HK-2 (cell line): ENCODE results near the gene HIGD1B.
"Not testable (repeated sequence)": the region's sequence is repeated elsewhere in the genome, so short reads cannot be mapped to it uniquely, and the experiment has no call there.

Experiments
- DNase-seq: peaks from one replicate; pipeline ENCODE4 v3.0.0-alpha.2; 2018; ENCODE audit not compliant: unreplicated experiment

HIGD1B gene

GRCh38 chr17:44847586-44847985, at the start of gene HIGD1B:
HIGD1B (plus strand) TSS chr17:44847883; CDS start chr17:44848153, 270 bp downstream.
- DNase-seq = no peak

GRCh38 chr17:44798356-44798755, 49.3 kb upstream of the HIGD1B start:
- DNase-seq = no peak

DNA sequence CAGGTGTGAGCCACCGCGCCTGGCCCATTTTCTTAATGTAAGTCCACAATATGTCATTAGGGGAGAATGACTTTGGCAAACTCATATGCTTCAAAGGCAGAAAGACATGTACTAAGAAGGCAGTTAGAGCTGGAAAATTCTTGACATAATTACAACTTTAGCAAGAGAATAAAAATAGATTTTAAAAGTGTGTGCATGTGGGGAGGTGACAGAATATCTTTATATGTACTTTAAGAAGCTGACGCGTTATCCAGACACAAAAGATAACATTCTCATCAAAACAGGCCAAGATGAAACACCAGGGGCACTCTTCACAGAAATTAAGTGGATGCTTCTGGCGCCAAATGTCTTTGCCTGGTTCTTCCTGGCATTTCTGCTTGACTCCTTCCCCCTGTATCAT, 45.8 kb upstream of the HIGD1B start:
- DNase-seq = no peak

GRCh38 chr17:44804302-44805089, 43.2 kb upstream of the HIGD1B start:
- DNase-seq = no peak

DNA sequence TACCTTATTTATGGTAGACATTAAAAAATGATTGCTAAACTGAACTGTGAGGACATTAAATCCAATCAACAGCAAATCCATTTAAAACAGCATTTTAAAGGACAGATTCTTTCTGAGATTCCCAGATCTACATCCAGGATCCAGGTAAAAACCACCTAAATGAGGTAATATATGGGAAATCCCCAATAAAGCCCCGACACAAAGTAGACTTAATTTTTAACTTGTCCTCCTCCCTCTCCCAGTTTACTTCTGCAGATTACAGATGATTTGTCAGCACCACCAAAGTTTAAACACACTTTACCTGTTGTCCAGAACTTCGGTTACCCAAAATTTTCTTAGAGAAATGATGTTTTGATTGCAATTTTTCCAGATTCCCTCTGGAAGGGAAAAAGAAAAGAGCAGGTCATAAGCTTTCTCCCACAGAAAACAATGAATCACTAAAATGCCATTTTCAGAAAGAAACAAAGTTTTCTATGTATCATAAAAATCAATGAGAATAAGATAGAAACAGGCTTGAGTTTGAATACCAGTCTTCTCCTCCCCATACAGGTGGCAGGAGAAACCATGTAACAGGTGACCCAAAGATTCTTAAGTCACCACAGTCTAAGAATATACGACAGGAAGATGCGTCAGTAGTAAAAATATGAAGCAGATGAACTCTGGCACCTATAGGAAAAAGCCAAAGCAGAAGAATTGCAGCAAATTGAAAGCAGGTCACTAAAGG, 40.4 kb upstream of the HIGD1B start:
- no peak for DNase-seq

- no peak for DNase-seq
Measured at GRCh38 chr17:44807817-44808155, 39.9 kb upstream of the HIGD1B start.

GRCh38 chr17:44808156-44808555, 39.5 kb upstream of the HIGD1B start:
- no peak for DNase-seq

- not testable (repeated sequence) for DNase-seq
Measured at GRCh38 chr17:44808656-44809388, 38.9 kb upstream of the HIGD1B start.

GRCh38 chr17:44812263-44812662, 35.4 kb upstream of the HIGD1B start:
- DNase-seq = no peak

GRCh38 chr17:44818508-44818907, 29.2 kb upstream of the HIGD1B start:
- not testable (repeated sequence) for DNase-seq

DNA sequence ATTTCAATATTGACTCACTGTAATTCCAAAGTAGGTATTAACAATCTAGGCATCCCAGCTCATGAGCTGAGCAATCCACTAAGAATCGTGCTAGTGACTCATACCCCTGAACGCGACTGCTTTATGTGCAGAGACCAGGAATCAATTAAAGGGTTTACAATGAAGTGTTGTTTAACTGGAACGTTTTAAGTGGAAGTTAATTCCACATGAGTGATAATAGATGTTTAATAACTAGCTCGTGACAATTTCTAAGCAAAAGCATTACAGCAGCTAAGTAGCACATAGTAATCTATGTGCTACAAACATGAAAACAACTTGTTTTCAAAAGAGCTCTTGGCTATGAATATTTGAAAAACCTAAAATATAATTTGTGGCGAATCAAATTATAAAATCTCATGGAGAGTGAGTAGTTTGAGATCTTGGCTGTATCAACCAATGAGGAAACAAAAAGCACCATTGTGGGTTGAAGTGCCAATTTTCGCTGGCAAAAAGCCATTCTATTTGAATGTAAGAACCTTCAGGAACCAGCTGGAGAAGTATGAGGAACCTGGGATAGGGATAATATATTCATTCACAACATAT, 27.0 kb upstream of the HIGD1B start:
- no peak for DNase-seq

DNA sequence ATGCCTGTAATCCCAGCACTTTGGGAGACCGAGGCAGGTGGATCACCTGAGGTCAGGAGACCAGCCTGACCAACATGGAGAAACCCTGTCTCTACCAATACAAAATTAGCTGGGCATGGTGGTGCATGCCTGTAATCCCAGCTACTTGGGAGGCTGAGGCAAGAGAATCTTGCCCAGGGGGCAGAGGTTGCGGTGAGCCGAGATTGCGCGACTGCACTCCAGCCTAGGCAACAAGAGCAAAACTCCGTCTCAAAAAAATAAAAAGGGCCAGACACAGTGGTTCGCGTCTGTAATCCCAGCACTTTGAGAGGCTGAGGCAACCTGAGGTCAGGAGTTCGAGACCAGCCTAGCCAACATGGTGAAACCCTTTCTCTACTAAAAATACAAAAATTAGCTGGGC, 22.4 kb upstream of the HIGD1B start:
- DNase-seq = not testable (repeated sequence)

- DNase-seq = peak; percentile 34
Measured at GRCh38 chr17:44826123-44826790, 21.4 kb upstream of the HIGD1B start.

DNA sequence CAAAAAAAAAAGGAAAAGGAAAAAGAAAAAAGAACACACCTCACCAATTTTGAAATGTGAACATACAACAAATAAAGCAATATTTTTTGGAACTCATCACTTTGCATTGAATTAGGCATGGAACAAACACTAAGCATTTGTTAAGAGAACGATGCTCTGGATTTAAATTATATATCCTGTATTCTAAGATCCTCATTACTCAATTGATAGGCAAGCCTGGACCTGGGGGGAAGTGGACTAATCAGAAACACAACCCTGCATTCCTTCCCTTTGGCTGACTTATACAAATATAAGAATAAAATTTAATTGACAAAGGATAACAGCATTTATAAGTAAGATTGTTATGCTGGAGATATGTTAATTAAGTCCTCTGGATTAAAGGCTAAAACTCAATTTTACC, 19.8 kb upstream of the HIGD1B start:
- DNase-seq = no peak

DNA sequence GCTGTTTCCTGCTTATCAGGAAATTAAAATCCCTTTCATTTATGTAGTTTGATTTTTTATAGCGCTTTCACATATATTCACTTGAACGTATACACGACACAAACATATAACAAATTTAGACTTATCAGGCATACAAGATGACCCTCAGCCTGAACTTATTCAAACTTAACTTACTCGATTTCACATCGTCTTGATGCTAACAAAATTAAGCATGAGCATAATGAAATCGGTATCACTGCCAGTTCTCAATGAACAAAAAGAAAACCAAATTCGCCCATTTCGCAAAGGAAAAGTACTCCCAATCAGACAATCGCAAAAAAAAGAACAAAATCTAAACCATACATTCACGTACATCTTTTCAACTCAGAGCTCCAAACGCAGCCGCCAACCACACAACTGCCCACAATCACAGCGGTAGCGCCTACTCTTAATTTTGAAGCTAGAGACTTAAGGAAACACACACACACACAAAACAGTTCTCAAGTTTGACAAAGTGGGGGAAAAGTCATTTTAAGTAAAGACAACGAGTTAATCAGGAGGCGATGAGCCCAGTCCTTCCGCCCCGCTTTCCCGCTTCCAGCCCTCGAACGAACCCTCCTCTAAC, 18.7 kb upstream of the HIGD1B start:
- no peak for DNase-seq

DNA sequence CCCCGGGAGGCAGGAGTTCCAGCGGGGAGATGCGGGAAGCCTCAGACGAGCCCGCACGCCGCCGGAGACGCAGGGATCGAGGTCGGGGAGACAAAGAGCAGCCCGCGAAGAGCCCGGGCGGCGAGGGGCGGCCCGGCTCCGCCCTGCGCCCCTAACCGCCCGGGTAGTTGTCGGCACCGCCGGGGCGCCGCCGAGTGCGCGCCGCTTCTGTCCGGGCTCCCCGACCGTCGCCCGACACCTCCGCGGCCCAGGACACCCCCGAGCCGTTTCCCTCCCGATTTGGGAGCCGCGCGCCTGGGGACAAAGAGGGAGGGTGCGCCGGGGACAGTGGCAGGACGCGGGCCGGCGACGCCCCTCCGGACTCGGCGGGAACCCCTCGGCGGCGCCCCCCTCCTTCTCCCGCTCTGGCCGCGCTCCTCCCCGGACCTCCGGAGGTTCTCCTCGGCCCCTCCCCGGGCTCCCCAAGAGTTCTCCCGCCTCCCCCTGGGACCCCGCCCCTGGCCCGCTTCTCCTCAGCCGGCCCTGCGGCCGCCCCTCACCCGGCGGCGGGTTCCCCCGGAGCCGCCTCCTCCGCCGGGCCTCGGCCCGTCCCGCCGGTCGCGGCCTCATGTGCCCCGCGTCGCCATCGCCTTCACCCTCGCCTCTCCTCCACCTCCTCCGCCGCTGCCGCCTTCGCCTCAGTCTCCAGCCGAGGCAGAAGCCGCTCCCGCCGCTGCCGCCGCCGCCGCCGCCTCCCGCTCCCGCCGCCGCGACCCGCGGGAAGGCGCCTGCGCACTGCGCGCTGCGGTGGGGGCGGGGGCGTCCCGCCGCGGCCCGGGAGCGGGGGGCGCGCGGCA, 17.9 kb upstream of the HIGD1B start, which contains the start of gene GJC1:
GJC1 (minus strand) TSS at position 765 of the 836 bp plus-strand sequence. CDS start 24,470 bp downstream, outside the sequence.
- peak; percentile 64 for DNase-seq

DNA sequence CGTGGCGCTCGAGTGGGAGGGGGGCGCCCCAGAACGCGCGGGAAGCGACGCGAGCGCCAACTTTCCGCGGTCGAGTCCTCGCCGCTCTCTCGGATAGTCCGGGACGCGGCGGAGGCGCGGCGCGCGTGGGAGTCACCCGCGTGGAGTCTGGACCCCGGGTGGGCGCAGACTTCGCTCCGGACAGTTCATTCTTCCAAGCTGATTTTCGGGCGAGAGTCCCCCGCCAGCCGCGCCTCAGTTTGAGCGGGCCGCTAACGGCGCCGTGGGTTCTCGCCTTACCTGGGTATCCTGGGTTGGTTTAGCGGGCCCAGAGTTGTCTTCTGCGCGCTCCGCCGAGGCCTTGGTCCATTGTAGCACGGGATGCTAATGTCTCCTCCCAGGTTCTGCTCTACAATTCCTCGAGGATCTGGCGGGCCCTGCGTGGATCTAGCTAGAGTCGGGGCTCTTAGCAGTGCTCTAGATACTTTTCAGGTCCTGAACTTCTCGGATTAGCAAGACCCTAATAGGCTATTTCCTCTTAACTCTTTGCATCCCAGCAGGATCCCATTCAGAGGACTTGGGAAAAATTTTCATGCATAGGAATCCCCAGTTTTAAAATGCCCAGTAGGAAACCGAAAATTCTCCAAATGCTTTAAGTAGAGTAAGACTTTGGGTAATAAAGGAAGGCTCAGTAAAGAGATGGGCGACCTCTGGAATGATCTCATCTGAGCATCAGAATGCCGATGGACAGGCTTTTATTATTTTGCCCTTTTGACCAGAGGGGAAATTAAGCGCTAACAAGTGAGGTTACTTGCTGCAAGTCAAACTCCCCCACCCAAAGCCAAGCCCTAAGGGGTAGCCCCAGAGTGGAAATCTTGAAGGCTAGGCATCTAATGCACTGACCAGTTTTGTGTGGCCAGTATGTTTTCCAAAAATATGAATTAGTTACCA, 17.1 kb upstream of the HIGD1B start:
- DNase-seq = peak; percentile 52

DNA sequence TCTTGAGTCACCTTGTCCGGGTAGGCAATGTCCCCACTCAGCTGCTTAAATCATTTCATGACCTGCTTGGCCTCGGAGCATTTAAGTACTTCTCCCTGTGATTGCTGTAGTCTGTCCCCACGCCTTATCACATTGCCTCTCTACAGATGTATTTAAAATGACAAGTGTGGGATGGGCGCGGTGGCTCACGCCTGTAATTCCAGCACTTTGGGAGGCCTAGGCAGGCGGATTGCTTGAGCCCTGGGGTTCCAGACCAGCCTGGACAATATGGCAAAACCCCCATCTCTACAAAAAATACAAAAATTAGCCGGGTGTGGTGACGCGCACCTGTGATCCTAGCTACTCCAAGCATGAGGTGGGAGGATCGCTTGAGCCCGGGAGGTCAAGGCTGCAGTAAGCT, 16.3 kb upstream of the HIGD1B start:
- no peak for DNase-seq

DNA sequence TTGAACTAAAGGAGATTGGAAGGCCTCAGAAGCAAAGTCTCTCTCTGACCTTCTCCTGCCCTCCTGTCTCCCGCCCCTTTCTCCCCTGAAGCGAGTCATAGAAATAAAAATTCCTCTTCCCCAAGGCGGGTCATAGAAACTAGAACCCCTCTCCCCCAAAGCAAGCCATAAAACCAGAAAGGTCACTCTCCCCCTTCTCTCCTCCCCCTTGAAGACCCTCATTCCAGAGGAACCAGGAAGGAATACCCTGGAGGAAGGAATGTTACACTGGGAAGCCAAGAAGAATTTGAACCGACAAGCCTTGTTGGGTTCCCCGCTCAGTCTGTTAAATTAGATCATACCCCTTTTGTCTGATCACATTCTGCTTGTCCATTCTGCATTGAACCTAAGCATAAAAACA, 14.9 kb upstream of the HIGD1B start:
- DNase-seq = no peak
